WTC11 (cell line): ENCODE results near the gene GASK1B. TPM values are rescaled to one million over a fixed set of nuclear protein-coding genes. Genes with fewer than 3 reads are reported as not detected.

Experiments used
- ATAC-seq: fragments of 200-7000 bp; cut with Tn5 transposase; 2 replicates; pipeline ENCODE4 v1.10.0; 2021; ENCODE audit warnings: mild to moderate bottlenecking, moderate library complexity
- CTCF ChIA-PET: fragments of 300-600 bp; sonication (Branson Sonifier 250); formaldehyde crosslinking; loops from one replicate; lab custom pipeline; 2021; ENCODE audit warnings: antibody characterized with exemption; lab: Charles Lee
- POLR2A ChIA-PET: fragments of 350-600 bp; sonication (Branson Sonifier 250); formaldehyde crosslinking; loops from one replicate; lab custom pipeline; 2021; ENCODE audit warnings: antibody characterized with exemption; lab: Charles Lee
- DNase-seq: peaks from one replicate; pipeline ENCODE4 v3.0.0; 2021; ENCODE audit warnings: low spot score
- H3K27ac Mint-ChIP-seq: 2 replicates; pipeline ENCODE4 v1.8.0; 2021; ENCODE audit warnings: mixed read lengths
- H3K27me3 Mint-ChIP-seq: 2 replicates; pipeline ENCODE4 v1.8.0; 2021; ENCODE audit warnings: low read depth, mild to moderate bottlenecking, moderate library complexity, mixed read lengths
- H3K36me3 Mint-ChIP-seq: 2 replicates; pipeline ENCODE4 v1.8.0; 2021; ENCODE audit warnings: mixed read lengths
- H3K4me1 Mint-ChIP-seq: 2 replicates; pipeline ENCODE4 v1.8.0; 2022; ENCODE audit warnings: mixed read lengths
- H3K4me3 Mint-ChIP-seq: 2 replicates; pipeline ENCODE4 v1.8.0; 2021; ENCODE audit warnings: mild to moderate bottlenecking, moderate library complexity, mixed read lengths
- H3K9me3 Mint-ChIP-seq: 2 replicates; pipeline ENCODE4 v1.8.0; 2021; ENCODE audit warnings: mixed read lengths
- ATF1 ChIP-seq: sonication (generic); formaldehyde crosslinking; IDR thresholded peaks from 2 replicates; pipeline ENCODE4 v1.8.1; 2023; ENCODE audit warnings: mild to moderate bottlenecking, moderate library complexity, missing genetic modification reagents
- CREB1 ChIP-seq: sonication (generic); formaldehyde crosslinking; IDR thresholded peaks from 2 replicates; pipeline ENCODE4 v1.8.0; 2023; ENCODE audit warnings: mild to moderate bottlenecking, missing genetic modification reagents
- ELF4 ChIP-seq: sonication (generic); formaldehyde crosslinking; IDR thresholded peaks from 2 replicates; pipeline ENCODE4 v1.8.1; 2022; ENCODE audit warnings: low read depth, mild to moderate bottlenecking, moderate library complexity, missing genetic modification reagents
- FOXJ3 ChIP-seq: sonication (generic); formaldehyde crosslinking; IDR thresholded peaks from 2 replicates; pipeline ENCODE4 v1.9.0; 2021; ENCODE audit warnings: missing genetic modification reagents, mild to moderate bottlenecking, borderline replicate concordance
- FOXK1 ChIP-seq: sonication (generic); formaldehyde crosslinking; IDR thresholded peaks from 2 replicates; pipeline ENCODE4 v1.8.0; 2022; ENCODE audit warnings: mild to moderate bottlenecking, moderate library complexity, missing genetic modification reagents
- RELA ChIP-seq: sonication (generic); formaldehyde crosslinking; IDR thresholded peaks from 2 replicates; pipeline ENCODE4 v1.8.1; 2022; ENCODE audit warnings: missing genetic modification reagents, mild to moderate bottlenecking, borderline replicate concordance
- RORB ChIP-seq: fragments of 250-450 bp; sonication (Bioruptor Pico); IDR thresholded peaks from 2 replicates; pipeline ENCODE4 v1.9.0; 2021; ENCODE audit warnings: mild to moderate bottlenecking
- SMAD4 ChIP-seq: sonication (generic); formaldehyde crosslinking; IDR thresholded peaks from 2 replicates; pipeline ENCODE4 v1.8.0; 2022; ENCODE audit warnings: mild to moderate bottlenecking, missing genetic modification reagents
- SP1 ChIP-seq: sonication (generic); formaldehyde crosslinking; conservative IDR thresholded peaks from 2 replicates; pipeline ENCODE4 v1.8.1; 2022; ENCODE audit warnings: missing genetic modification reagents
- TCF7 ChIP-seq: sonication (generic); formaldehyde crosslinking; IDR thresholded peaks from 2 replicates; pipeline ENCODE4 v1.8.0; 2022; ENCODE audit warnings: mild to moderate bottlenecking, low read depth, missing genetic modification reagents, moderate library complexity
- ZNF671 ChIP-seq: fragments of 250-450 bp; sonication (Bioruptor Pico); IDR thresholded peaks from 2 replicates; pipeline ENCODE4 v1.8.0; 2021; ENCODE audit warnings: mild to moderate bottlenecking
- total RNA-seq: library from RNA; stranded (reverse); gene quantifications from 3 replicates; pipeline ENCODE4 v1.2.3, GENCODE V29; 2021
- TF ChIP-seq, protein P1 (sequence below): fragments of 250-450 bp; sonication (Bioruptor Pico); IDR thresholded peaks from 2 replicates; pipeline ENCODE4 v1.8.0; 2021; ENCODE audit warnings: mild to moderate bottlenecking
- TF ChIP-seq, protein P2 (sequence below): fragments of 250-450 bp; sonication (Bioruptor Pico); IDR thresholded peaks from 2 replicates; pipeline ENCODE4 v2.1.2; 2022; ENCODE audit warnings: mild to moderate bottlenecking, moderate library complexity
- TF ChIP-seq, protein P3 (sequence below): sonication (generic); formaldehyde crosslinking; IDR thresholded peaks from 2 replicates; pipeline ENCODE4 v1.8.0; 2022; ENCODE audit warnings: mild to moderate bottlenecking, missing genetic modification reagents
- TF ChIP-seq, protein P4 (sequence below): sonication (generic); formaldehyde crosslinking; IDR thresholded peaks from 2 replicates; pipeline ENCODE4 v1.8.0; 2022; ENCODE audit warnings: missing genetic modification reagents
- TF ChIP-seq, protein P5 (sequence below): fragments of 250-450 bp; sonication (Bioruptor Pico); IDR thresholded peaks from 2 replicates; pipeline ENCODE4 v1.9.0; 2021; ENCODE audit warnings: mild to moderate bottlenecking
- TF ChIP-seq, protein P6 (sequence below): sonication (generic); formaldehyde crosslinking; IDR thresholded peaks from 2 replicates; pipeline ENCODE4 v1.8.1; 2022; ENCODE audit warnings: missing genetic modification reagents, borderline replicate concordance
- TF ChIP-seq, protein P7 (sequence below): sonication (generic); formaldehyde crosslinking; IDR thresholded peaks from 2 replicates; pipeline ENCODE4 v1.8.1; 2022; ENCODE audit warnings: mild to moderate bottlenecking, moderate library complexity, missing genetic modification reagents
- TF ChIP-seq, protein P8 (sequence below): sonication (generic); formaldehyde crosslinking; conservative IDR thresholded peaks from 2 replicates; pipeline ENCODE4 v1.8.1; 2023; ENCODE audit warnings: mild to moderate bottlenecking, low read depth, missing genetic modification reagents, moderate library complexity

Gene GASK1B
- total RNA-seq, 1 experiment from 2014 or later, result 0.24 TPM

DNA sequence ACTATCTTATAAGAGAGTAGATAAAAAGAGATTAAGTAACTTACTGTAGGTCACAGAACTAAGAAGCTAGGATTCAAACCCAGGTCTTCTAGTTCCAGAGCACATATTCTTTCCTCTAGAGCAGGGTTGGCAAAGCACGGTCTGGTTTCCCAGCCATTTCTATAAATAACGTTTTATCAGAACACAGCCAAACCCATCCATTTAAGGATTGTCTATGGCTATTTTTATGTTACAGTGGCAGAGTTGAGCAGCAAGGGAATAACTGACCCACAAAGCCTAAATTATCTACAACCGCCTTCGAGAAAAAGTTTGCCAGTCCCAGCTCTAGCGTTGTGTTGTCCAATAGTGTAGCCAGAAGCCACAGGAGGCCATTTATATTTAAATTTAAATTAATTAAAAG lies 44.9 kb upstream of the GASK1B start (continued):
- TF ChIP-seq, protein P1, sequence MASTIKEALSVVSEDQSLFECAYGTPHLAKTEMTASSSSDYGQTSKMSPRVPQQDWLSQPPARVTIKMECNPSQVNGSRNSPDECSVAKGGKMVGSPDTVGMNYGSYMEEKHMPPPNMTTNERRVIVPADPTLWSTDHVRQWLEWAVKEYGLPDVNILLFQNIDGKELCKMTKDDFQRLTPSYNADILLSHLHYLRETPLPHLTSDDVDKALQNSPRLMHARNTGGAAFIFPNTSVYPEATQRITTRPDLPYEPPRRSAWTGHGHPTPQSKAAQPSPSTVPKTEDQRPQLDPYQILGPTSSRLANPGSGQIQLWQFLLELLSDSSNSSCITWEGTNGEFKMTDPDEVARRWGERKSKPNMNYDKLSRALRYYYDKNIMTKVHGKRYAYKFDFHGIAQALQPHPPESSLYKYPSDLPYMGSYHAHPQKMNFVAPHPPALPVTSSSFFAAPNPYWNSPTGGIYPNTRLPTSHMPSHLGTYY (CRISPR knock-in tag), result no peak
- TF ChIP-seq, protein P2, sequence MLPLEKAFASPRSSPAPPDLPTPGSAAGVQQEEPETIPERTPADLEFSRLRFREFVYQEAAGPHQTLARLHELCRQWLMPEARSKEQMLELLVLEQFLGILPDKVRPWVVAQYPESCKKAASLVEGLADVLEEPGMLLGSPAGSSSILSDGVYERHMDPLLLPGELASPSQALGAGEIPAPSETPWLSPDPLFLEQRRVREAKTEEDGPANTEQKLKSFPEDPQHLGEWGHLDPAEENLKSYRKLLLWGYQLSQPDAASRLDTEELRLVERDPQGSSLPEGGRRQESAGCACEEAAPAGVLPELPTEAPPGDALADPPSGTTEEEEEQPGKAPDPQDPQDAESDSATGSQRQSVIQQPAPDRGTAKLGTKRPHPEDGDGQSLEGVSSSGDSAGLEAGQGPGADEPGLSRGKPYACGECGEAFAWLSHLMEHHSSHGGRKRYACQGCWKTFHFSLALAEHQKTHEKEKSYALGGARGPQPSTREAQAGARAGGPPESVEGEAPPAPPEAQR, result no peak
- TF ChIP-seq, protein P3, sequence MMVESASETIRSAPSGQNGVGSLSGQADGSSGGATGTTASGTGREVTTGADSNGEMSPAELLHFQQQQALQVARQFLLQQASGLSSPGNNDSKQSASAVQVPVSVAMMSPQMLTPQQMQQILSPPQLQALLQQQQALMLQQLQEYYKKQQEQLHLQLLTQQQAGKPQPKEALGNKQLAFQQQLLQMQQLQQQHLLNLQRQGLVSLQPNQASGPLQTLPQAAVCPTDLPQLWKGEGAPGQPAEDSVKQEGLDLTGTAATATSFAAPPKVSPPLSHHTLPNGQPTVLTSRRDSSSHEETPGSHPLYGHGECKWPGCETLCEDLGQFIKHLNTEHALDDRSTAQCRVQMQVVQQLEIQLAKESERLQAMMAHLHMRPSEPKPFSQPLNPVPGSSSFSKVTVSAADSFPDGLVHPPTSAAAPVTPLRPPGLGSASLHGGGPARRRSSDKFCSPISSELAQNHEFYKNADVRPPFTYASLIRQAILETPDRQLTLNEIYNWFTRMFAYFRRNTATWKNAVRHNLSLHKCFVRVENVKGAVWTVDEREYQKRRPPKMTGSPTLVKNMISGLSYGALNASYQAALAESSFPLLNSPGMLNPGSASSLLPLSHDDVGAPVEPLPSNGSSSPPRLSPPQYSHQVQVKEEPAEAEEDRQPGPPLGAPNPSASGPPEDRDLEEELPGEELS (CRISPR knock-in tag), result no peak

DNA sequence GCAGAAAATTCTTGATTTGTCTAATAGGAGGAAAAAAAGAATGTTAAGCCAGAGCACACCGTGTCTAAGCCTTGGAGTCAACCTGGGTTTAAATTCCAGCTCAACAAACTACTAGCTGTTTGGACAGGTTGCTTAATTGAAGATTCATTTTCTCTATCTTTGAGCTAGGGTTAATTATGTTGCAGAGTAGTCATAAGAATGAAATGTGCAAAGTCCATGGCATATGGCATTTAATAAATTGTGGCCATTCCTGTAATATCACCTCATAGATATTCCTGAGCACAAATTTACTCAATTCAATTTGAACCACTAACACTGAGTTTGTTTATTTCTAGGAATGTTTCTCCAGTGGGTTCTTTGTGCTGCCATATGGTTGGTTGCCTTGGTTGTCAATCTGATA lies 42.0 kb upstream of the GASK1B start:
- DNase-seq, result no peak
- CTCF ChIA-PET, result no interaction called here
- H3K27ac Mint-ChIP-seq, result no peak overlapping the region
- TF ChIP-seq ATF1 (CRISPR knock-in tag) (no peak), RELA (CRISPR knock-in tag) (no peak), RORB (CRISPR knock-in tag) (no peak)
- TF ChIP-seq, protein P4, sequence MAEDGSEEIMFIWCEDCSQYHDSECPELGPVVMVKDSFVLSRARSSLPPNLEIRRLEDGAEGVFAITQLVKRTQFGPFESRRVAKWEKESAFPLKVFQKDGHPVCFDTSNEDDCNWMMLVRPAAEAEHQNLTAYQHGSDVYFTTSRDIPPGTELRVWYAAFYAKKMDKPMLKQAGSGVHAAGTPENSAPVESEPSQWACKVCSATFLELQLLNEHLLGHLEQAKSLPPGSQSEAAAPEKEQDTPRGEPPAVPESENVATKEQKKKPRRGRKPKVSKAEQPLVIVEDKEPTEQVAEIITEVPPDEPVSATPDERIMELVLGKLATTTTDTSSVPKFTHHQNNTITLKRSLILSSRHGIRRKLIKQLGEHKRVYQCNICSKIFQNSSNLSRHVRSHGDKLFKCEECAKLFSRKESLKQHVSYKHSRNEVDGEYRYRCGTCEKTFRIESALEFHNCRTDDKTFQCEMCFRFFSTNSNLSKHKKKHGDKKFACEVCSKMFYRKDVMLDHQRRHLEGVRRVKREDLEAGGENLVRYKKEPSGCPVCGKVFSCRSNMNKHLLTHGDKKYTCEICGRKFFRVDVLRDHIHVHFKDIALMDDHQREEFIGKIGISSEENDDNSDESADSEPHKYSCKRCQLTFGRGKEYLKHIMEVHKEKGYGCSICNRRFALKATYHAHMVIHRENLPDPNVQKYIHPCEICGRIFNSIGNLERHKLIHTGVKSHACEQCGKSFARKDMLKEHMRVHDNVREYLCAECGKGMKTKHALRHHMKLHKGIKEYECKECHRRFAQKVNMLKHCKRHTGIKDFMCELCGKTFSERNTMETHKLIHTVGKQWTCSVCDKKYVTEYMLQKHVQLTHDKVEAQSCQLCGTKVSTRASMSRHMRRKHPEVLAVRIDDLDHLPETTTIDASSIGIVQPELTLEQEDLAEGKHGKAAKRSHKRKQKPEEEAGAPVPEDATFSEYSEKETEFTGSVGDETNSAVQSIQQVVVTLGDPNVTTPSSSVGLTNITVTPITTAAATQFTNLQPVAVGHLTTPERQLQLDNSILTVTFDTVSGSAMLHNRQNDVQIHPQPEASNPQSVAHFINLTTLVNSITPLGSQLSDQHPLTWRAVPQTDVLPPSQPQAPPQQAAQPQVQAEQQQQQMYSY (CRISPR knock-in tag), result no peak
- TF ChIP-seq, protein P5, sequence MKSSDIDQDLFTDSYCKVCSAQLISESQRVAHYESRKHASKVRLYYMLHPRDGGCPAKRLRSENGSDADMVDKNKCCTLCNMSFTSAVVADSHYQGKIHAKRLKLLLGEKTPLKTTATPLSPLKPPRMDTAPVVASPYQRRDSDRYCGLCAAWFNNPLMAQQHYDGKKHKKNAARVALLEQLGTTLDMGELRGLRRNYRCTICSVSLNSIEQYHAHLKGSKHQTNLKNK (CRISPR knock-in tag), result no peak
- TF ChIP-seq, all 79 proteins: peak for 0
- H3K4me3 Mint-ChIP-seq, result no peak overlapping the region
- H3K4me1 Mint-ChIP-seq, result peaks cover 27% of the 10 kb centered on the region
- ATAC-seq, result no peak
- H3K27me3 Mint-ChIP-seq, result no peaks in the 10 kb centered on the region; the same call in 1 of the 2 replicates
- POLR2A ChIA-PET, result no interaction called here
- H3K36me3 Mint-ChIP-seq, result no peaks in the 10 kb centered on the region; the same call in 1 of the 2 replicates
- H3K9me3 Mint-ChIP-seq, result no peaks in the 10 kb centered on the region

DNA sequence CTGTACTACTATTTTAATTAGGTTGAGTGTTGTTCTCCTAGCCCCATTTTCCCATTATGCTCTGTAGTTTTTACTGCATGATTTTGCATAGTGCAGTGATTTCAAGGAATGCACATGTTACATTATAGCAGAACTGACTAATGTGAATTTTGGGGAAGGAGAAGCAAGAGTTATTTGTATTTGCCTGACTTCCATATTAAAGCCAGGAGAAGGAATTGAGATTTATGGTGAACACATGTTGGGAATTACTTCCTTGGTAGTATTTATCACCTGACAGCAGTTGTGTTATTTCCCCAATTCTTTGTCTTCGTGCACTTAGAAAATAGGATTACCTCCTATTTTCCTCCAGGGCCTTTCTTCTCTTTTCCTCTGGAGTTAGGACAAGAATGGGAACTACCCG lies 40.6 kb upstream of the GASK1B start:
- Mint-ChIP-seq H3K36me3 (no peaks in the 10 kb centered on the region; the same call in 1 of the 2 replicates), H3K9me3 (no peaks in the 10 kb centered on the region)
- CTCF ChIA-PET, result interaction anchor here (0.5 kb wide), 1 partner anchor 122 kb away, joined by 4 read pairs; no protein-coding TSS in a partner anchor
- no peak for TF ChIP-seq TCF7 (CRISPR knock-in tag)
- no peak for TF ChIP-seq ELF4
- TF ChIP-seq FOXK1, result no peak
- TF ChIP-seq, protein P6, sequence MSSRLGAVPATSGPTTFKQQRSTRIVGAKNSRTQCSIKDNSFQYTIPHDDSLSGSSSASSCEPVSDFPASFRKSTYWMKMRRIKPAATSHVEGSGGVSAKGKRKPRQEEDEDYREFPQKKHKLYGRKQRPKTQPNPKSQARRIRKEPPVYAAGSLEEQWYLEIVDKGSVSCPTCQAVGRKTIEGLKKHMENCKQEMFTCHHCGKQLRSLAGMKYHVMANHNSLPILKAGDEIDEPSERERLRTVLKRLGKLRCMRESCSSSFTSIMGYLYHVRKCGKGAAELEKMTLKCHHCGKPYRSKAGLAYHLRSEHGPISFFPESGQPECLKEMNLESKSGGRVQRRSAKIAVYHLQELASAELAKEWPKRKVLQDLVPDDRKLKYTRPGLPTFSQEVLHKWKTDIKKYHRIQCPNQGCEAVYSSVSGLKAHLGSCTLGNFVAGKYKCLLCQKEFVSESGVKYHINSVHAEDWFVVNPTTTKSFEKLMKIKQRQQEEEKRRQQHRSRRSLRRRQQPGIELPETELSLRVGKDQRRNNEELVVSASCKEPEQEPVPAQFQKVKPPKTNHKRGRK (CRISPR knock-in tag), result no peak
- no peak for TF ChIP-seq SP1
- TF ChIP-seq, protein P7, sequence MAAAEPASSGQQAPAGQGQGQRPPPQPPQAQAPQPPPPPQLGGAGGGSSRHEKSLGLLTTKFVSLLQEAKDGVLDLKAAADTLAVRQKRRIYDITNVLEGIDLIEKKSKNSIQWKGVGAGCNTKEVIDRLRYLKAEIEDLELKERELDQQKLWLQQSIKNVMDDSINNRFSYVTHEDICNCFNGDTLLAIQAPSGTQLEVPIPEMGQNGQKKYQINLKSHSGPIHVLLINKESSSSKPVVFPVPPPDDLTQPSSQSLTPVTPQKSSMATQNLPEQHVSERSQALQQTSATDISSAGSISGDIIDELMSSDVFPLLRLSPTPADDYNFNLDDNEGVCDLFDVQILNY (CRISPR knock-in tag), result no peak
- TF ChIP-seq FOXJ3 (CRISPR knock-in tag), result no peak
- no peak for TF ChIP-seq ZNF671 (CRISPR knock-in tag)
- no peak for TF ChIP-seq CREB1 (CRISPR knock-in tag)
- no peak for TF ChIP-seq SMAD4 (CRISPR knock-in tag)
- TF ChIP-seq, protein P8, sequence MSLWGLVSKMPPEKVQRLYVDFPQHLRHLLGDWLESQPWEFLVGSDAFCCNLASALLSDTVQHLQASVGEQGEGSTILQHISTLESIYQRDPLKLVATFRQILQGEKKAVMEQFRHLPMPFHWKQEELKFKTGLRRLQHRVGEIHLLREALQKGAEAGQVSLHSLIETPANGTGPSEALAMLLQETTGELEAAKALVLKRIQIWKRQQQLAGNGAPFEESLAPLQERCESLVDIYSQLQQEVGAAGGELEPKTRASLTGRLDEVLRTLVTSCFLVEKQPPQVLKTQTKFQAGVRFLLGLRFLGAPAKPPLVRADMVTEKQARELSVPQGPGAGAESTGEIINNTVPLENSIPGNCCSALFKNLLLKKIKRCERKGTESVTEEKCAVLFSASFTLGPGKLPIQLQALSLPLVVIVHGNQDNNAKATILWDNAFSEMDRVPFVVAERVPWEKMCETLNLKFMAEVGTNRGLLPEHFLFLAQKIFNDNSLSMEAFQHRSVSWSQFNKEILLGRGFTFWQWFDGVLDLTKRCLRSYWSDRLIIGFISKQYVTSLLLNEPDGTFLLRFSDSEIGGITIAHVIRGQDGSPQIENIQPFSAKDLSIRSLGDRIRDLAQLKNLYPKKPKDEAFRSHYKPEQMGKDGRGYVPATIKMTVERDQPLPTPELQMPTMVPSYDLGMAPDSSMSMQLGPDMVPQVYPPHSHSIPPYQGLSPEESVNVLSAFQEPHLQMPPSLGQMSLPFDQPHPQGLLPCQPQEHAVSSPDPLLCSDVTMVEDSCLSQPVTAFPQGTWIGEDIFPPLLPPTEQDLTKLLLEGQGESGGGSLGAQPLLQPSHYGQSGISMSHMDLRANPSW (CRISPR knock-in tag), result no peak
- TF ChIP-seq, all 79 proteins: peak for 0
- Mint-ChIP-seq H3K27ac (no peak overlapping the region), H3K4me3 (no peak overlapping the region), H3K4me1 (peaks cover 21% of the 10 kb centered on the region), H3K27me3 (no peaks in the 10 kb centered on the region; the same call in 1 of the 2 replicates)
- ATAC-seq (no peak), DNase-seq (no peak)
- POLR2A ChIA-PET, result no interaction called here
